GM23248 (cell line): ENCODE measurements around the gene AKAP13.

Source experiments
- EZH2 ChIP-seq: fragments of 200-600 bp; sonication (generic); IDR thresholded peaks from 2 replicates; pipeline ENCODE4 v1.6.1; 2018; ENCODE audit warnings: antibody characterized with exemption, mild to moderate bottlenecking; ENCODE audit not compliant: insufficient read depth, poor library complexity, severe bottlenecking
- EZH2phosphoT487 ChIP-seq: fragments of 200-600 bp; sonication (generic); IDR thresholded peaks from 2 replicates; pipeline ENCODE4 v1.6.1; 2018; ENCODE audit warnings: antibody characterized with exemption, moderate library complexity, mild to moderate bottlenecking, low read depth; ENCODE audit not compliant: insufficient read depth

DNA sequence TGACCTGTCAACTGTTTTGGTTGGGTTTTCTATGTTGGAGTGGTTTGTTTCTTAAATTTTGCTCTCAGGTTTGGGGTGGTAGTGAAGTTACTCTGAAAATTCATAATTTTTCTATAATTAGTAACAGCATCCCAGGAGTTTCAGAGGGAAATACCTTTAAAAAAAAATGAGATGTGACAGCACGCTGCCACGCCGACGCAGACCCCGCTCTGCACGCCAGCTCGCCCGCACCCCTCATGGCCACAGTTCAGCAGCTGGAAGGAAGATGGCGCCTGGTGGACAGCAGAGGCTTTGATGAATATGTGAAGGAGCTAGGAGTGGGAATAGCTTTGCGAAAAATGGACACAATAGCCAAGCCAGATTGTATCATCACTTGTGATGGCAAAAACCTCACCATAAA, 34.6 kb downstream of the AKAP13 start:
- no peak for TF ChIP-seq EZH2phosphoT487
- no peak for TF ChIP-seq EZH2
